ENCODE measurements around the gene PVALB.

PVALB gene

DNA sequence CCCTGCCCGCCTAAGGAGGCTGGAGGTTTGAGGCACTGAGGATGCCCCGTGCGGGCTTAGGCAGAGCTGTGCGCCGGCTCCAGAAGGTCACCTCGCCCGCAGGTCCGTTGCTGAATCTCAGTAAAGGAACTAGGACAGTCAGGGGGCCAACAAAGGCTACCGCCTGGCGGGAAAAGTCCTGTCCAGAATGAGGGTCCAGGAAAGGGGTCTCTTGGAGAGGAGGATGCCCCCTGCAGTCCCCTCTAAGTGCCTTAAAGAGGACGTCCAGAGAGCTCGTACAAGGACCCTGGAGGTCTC lies 548 bp downstream of the PVALB start:
- no peak overlapping the region for H2AFZ ChIP-seq (ENCODE audit: low read length)
- no peaks in the 10 kb centered on the region for H3K79me2 ChIP-seq (ENCODE audit: low read length)
- peak overlapping the region; percentile 83; the same call in 1 of the 2 replicates for H3K4me2 ChIP-seq (ENCODE audit: low read depth, low read length)
- DNase-seq, result no peak
- H3K9me3 ChIP-seq (replicated peaks; ENCODE audit: insufficient read depth, low read length), result no peaks in the 10 kb centered on the region
- TF ChIP-seq EZH2 (optimal IDR thresholded peaks at IDR 0.05; ENCODE audit: low read depth, low read length) (no peak), EZH2phosphoT487 (IDR thresholded peaks at IDR 0.05; ENCODE audit: low read length) (no peak)
- TF ChIP-seq, protein P1, sequence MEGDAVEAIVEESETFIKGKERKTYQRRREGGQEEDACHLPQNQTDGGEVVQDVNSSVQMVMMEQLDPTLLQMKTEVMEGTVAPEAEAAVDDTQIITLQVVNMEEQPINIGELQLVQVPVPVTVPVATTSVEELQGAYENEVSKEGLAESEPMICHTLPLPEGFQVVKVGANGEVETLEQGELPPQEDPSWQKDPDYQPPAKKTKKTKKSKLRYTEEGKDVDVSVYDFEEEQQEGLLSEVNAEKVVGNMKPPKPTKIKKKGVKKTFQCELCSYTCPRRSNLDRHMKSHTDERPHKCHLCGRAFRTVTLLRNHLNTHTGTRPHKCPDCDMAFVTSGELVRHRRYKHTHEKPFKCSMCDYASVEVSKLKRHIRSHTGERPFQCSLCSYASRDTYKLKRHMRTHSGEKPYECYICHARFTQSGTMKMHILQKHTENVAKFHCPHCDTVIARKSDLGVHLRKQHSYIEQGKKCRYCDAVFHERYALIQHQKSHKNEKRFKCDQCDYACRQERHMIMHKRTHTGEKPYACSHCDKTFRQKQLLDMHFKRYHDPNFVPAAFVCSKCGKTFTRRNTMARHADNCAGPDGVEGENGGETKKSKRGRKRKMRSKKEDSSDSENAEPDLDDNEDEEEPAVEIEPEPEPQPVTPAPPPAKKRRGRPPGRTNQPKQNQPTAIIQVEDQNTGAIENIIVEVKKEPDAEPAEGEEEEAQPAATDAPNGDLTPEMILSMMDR (IDR thresholded peaks at IDR 0.05; ENCODE audit: low read length), result no peak
- H3K9ac ChIP-seq (ENCODE audit: low read length), result no peak overlapping the region
- no peaks in the 10 kb centered on the region for H4K20me1 ChIP-seq (ENCODE audit: insufficient read depth, low read length)
- no peaks in the 10 kb centered on the region for H3F3A ChIP-seq (ENCODE audit: insufficient read depth, low read length)
- peaks cover 59% of the 10 kb centered on the region for H3K27me3 ChIP-seq (replicated peaks; ENCODE audit: insufficient read depth, low read length)
- 0 out of 2 replicates have a peak overlapping the region, but pooled peaks have one; percentile 39 for H3K4me3 ChIP-seq (ENCODE audit: low read length)
- no peaks in the 10 kb centered on the region for H3K9me2 ChIP-seq (replicated peaks; ENCODE audit: insufficient read depth, low read length)
- no peak overlapping the region for H3K27ac ChIP-seq (ENCODE audit: low read length)
- H3K4me1 ChIP-seq (ENCODE audit: low read length), result no peaks in the 10 kb centered on the region
- no peaks in the 10 kb centered on the region for H3K36me3 ChIP-seq (replicated peaks; ENCODE audit: insufficient read depth, low read length)

DNA sequence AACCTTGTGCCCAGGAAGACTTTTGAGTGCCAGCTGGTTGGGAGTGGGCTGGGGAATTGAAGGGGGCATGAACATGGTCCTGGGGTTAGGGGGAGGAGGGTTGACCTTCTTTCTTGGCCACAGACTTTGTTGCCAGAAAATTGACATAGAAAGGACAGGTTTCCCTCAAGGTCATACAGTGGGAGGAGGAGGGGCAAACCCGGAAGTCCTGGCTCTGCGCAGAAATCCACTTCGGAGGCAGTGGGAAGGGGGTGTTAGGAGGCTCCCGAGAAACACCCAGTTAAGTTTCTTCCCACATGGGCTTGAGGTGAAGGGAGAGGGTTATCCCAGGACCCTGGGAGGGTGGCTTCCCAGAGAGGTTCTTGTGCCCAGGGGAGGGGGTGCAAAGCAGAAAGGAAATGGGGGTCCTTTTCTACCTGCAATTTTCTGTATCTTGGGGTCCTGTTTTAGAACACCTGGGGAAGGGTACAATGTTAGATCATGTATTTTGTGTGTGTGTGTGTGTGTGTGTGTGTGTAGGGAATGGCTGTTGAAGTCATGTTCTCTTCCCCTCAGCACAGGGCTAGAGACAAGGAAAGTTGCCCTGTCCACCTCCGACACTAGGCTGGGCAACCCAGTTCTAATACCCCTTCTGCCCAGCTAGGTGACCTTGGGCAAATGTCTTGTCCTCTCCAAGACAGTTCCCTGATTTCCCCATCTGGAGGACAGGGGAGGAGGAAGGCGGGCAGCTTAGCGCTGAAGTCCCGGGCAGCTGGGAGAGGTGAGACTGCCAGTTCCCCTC lies 1.1 kb downstream of the PVALB start:
- Histone ChIP-seq H2AFZ (ENCODE audit: low read length) (no peak overlapping the region), H3K79me2 (ENCODE audit: low read length) (no peaks in the 10 kb centered on the region), H3F3A (ENCODE audit: insufficient read depth, low read length) (no peaks in the 10 kb centered on the region), H3K4me2 (ENCODE audit: low read depth, low read length) (no peak overlapping the region), H3K9me3 (replicated peaks; ENCODE audit: insufficient read depth, low read length) (no peaks in the 10 kb centered on the region), H3K27me3 (replicated peaks; ENCODE audit: insufficient read depth, low read length) (peaks cover 59% of the 10 kb centered on the region), H4K20me1 (ENCODE audit: insufficient read depth, low read length) (no peaks in the 10 kb centered on the region), H3K4me1 (ENCODE audit: low read length) (no peaks in the 10 kb centered on the region), H3K4me3 (ENCODE audit: low read length) (no peak overlapping the region), H3K36me3 (replicated peaks; ENCODE audit: insufficient read depth, low read length) (no peaks in the 10 kb centered on the region), H3K9me2 (replicated peaks; ENCODE audit: insufficient read depth, low read length) (no peaks in the 10 kb centered on the region), H3K9ac (ENCODE audit: low read length) (no peak overlapping the region), H3K27ac (ENCODE audit: low read length) (no peak overlapping the region)
- DNase-seq, result no peak
- TF ChIP-seq EZH2phosphoT487 (IDR thresholded peaks at IDR 0.05; ENCODE audit: low read length), result no peak
- no peak for TF ChIP-seq EZH2 (optimal IDR thresholded peaks at IDR 0.05; ENCODE audit: low read depth, low read length)
- TF ChIP-seq, protein P1 (IDR thresholded peaks at IDR 0.05; ENCODE audit: low read length), result no peak

DNA sequence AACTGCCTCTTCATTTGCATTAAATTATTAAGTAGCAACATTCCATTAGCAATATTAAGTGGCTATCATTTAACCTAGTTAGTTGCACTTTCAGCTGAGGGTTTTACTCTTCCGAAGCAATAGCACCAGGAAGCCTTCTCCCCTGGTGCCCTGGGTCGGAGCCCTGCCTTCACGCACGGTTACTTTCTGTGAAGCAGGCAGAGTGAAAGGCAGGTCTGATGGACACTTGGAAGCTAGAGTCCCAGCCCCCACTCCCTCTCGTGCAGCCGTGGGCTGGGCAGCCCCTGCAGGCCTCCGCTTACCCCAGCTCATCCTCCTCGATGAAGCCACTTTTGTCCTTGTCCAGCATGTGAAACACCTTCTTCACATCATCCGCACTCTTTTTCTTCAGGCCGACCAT lies 2.0 kb downstream of the PVALB start:
- H3K27me3 ChIP-seq (replicated peaks; ENCODE audit: insufficient read depth, low read length), result peaks cover 53% of the 10 kb centered on the region
- H3K36me3 ChIP-seq (replicated peaks; ENCODE audit: insufficient read depth, low read length), result no peaks in the 10 kb centered on the region
- no peak overlapping the region for H3K9ac ChIP-seq (ENCODE audit: low read length)
- no peaks in the 10 kb centered on the region for H3K9me2 ChIP-seq (replicated peaks; ENCODE audit: insufficient read depth, low read length)
- H3K4me2 ChIP-seq (ENCODE audit: low read depth, low read length), result no peak overlapping the region
- no peaks in the 10 kb centered on the region for H3F3A ChIP-seq (ENCODE audit: insufficient read depth, low read length)
- no peak for DNase-seq
- H3K4me1 ChIP-seq (ENCODE audit: low read length), result no peaks in the 10 kb centered on the region
- no peak overlapping the region for H2AFZ ChIP-seq (ENCODE audit: low read length)
- no peaks in the 10 kb centered on the region for H3K9me3 ChIP-seq (replicated peaks; ENCODE audit: insufficient read depth, low read length)
- H4K20me1 ChIP-seq (ENCODE audit: insufficient read depth, low read length), result no peaks in the 10 kb centered on the region
- TF ChIP-seq EZH2phosphoT487 (IDR thresholded peaks at IDR 0.05; ENCODE audit: low read length), result no peak
- no peak for TF ChIP-seq EZH2 (optimal IDR thresholded peaks at IDR 0.05; ENCODE audit: low read depth, low read length)
- TF ChIP-seq, protein P1 (IDR thresholded peaks at IDR 0.05; ENCODE audit: low read length), result no peak
- no peaks in the 10 kb centered on the region for H3K79me2 ChIP-seq (ENCODE audit: low read length)
- H3K4me3 ChIP-seq (ENCODE audit: low read length), result no peak overlapping the region
- H3K27ac ChIP-seq (ENCODE audit: low read length), result no peak overlapping the region
